Endodermal cell (in vitro differentiated cells): ENCODE results near the gene CSRNP2. TPM values are rescaled to one million over a fixed set of nuclear protein-coding genes. Genes with fewer than 3 reads are reported as not detected.
A peak's percentile ranks its signal among the peaks of the same experiment; 100 is the strongest.

ENCODE experiments used
- DNase-seq: peaks from one replicate; pipeline ENCODE4 v3.0.0-alpha.2; 2017
- H3K27ac ChIP-seq: 2 replicates; pipeline ENCODE4 v1.5.1; 2013; ENCODE audit warnings: mild to moderate bottlenecking, low read depth, low read length, moderate library complexity
- H3K27me3 ChIP-seq: 2 replicates; pipeline ENCODE4 v1.6.1; 2013; ENCODE audit warnings: mild to moderate bottlenecking, low read length, moderate library complexity; ENCODE audit not compliant: insufficient read depth, control insufficient read depth, poor library complexity, severe bottlenecking
- H3K36me3 ChIP-seq: 2 replicates; pipeline ENCODE4 v1.7.0; 2013; ENCODE audit warnings: mild to moderate bottlenecking, low read length, moderate library complexity; ENCODE audit not compliant: control insufficient read depth, insufficient read depth
- H3K4me1 ChIP-seq: one replicate; pipeline ENCODE4 v1.7.0; 2013; ENCODE audit warnings: low read length; ENCODE audit not compliant: control insufficient read depth, insufficient read depth
- H3K4me3 ChIP-seq: 2 replicates; pipeline ENCODE4 v1.5.1; 2013; ENCODE audit warnings: mild to moderate bottlenecking, low read length, moderate library complexity
- H3K9ac ChIP-seq: 2 replicates; pipeline ENCODE4 v1.6.1; 2013; ENCODE audit warnings: mild to moderate bottlenecking, low read length, moderate library complexity; ENCODE audit not compliant: poor library complexity, severe bottlenecking; ENCODE audit errors: extremely low read depth
- H3K9me3 ChIP-seq: 2 replicates; pipeline ENCODE4 v1.6.1; 2013; ENCODE audit warnings: mild to moderate bottlenecking, low read length, moderate library complexity; ENCODE audit not compliant: control insufficient read depth
- H3K27ac Mint-ChIP-seq: 2 replicates; pipeline ENCODE4 v1.8.0; 2020; ENCODE audit warnings: mixed read lengths
- H3K27me3 Mint-ChIP-seq: 2 replicates; pipeline ENCODE4 v1.8.0; 2021; ENCODE audit warnings: mild to moderate bottlenecking, mixed read lengths; ENCODE audit not compliant: insufficient read depth
- H3K36me3 Mint-ChIP-seq: 2 replicates; pipeline ENCODE4 v1.8.0; 2020; ENCODE audit warnings: low read depth, mixed read lengths
- H3K4me1 Mint-ChIP-seq: 2 replicates; pipeline ENCODE4 v1.8.0; 2020; ENCODE audit warnings: mixed read lengths
- H3K4me3 Mint-ChIP-seq: 2 replicates; pipeline ENCODE4 v1.8.0; 2020; ENCODE audit warnings: mild to moderate bottlenecking, moderate library complexity, mixed read lengths
- H3K9me3 Mint-ChIP-seq: 2 replicates; pipeline ENCODE4 v1.8.0; 2020; ENCODE audit warnings: mild to moderate bottlenecking, mixed read lengths
- WGBS, 2 experiments: methylation state at CpG; one replicate each; pipeline versions ENCODE4 v1.1.5 to v1.1.7; 2013; ENCODE audit warnings: missing lambda C conversion rate in 2 of 2, mixed read lengths in 1 of 2; ENCODE audit not compliant: insufficient coverage in 1 of 2, insufficient read length in 1 of 2; 5-methylcytosine and 5-hydroxymethylcytosine counted together
- total RNA-seq, 2 donors: library from RNA; stranded (reverse); fragmentation: NEBNext Ultra II Directional in 1 of 2; extraction: Animal tissue kit (Norgen Biotek cat#: 25700) in 1 of 2; gene quantifications; 2 replicates in 1 of 2; 3 replicates in 1 of 2; pipeline ENCODE4 v1.2.1, GENCODE V29; 2021
- TF ChIP-seq, protein P1 (sequence below): fragments of 200-600 bp; sonication (generic); conservative IDR thresholded peaks from 2 replicates; pipeline ENCODE4 v1.5.0; 2021; ENCODE audit warnings: antibody characterized with exemption, mild to moderate bottlenecking

The CSRNP2 gene
- total RNA-seq, 2 donors from 2014 or later, result 45.7 to 52.1 TPM

DNA sequence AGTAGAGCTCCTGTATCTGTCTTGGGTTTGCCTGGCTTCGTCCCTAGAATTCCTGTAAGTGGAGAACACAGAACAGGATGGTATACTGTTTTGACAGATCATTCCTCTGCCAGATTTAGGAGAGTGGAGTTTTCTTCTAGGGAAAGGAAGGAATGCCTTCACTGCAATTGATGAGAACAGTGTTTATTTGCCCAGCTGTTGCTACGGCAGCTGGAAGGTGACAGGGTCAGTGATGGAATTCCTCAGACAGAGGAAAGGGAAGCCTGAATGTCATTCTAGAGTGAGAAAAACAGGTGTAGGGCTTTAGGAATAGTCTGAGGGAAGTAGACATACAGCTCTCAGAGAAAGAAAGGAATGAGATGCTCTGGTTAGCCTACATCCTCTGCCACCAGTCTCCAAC, 11.7 kb downstream of the CSRNP2 start:
- peaks cover 69% of the 10 kb centered on the region for H3K36me3 ChIP-seq
- no peaks in the 10 kb centered on the region for H3K27me3 ChIP-seq
- 90 to 94% methylated on average over 1 to 2 of the region's 2 CpGs for WGBS, 2 experiments
- DNase-seq, result no peak
- H3K4me1 ChIP-seq, result no peaks in the 10 kb centered on the region
- no peak overlapping the region for H3K9ac ChIP-seq
- TF ChIP-seq, protein P1, sequence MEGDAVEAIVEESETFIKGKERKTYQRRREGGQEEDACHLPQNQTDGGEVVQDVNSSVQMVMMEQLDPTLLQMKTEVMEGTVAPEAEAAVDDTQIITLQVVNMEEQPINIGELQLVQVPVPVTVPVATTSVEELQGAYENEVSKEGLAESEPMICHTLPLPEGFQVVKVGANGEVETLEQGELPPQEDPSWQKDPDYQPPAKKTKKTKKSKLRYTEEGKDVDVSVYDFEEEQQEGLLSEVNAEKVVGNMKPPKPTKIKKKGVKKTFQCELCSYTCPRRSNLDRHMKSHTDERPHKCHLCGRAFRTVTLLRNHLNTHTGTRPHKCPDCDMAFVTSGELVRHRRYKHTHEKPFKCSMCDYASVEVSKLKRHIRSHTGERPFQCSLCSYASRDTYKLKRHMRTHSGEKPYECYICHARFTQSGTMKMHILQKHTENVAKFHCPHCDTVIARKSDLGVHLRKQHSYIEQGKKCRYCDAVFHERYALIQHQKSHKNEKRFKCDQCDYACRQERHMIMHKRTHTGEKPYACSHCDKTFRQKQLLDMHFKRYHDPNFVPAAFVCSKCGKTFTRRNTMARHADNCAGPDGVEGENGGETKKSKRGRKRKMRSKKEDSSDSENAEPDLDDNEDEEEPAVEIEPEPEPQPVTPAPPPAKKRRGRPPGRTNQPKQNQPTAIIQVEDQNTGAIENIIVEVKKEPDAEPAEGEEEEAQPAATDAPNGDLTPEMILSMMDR, result no peak
- no peak overlapping the region for H3K27ac ChIP-seq
- Mint-ChIP-seq H3K27me3 (no peaks in the 10 kb centered on the region), H3K9me3 (no peaks in the 10 kb centered on the region), H3K27ac (no peak overlapping the region), H3K36me3 (peaks cover 74% of the 10 kb centered on the region), H3K4me3 (no peak overlapping the region), H3K4me1 (no peaks in the 10 kb centered on the region)
- H3K4me3 ChIP-seq, result no peak overlapping the region
- H3K9me3 ChIP-seq, result no peaks in the 10 kb centered on the region

DNA sequence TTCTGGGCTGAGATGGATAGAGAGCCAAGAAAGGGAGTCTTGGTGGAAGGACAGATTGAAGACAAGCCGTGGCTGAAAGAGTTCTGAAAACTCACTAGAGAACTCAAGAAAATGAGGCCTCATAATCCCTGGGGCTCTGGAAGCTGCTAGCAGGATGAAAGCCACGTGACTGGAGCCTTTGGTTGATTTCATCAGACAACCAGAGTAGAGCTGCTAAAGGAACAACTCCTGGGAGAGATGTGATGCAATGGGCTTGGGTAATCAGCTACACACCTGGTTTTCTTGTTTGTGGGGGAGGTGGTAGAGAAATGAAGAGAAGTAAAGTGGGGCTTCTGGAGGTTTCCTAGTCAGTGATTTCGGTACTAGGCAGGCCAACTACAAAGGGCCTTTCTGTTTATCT, 13.4 kb downstream of the CSRNP2 start:
- Histone ChIP-seq H3K9ac (no peak overlapping the region), H3K4me1 (no peaks in the 10 kb centered on the region), H3K27me3 (no peaks in the 10 kb centered on the region), H3K27ac (no peak overlapping the region), H3K4me3 (no peak overlapping the region), H3K9me3 (no peaks in the 10 kb centered on the region), H3K36me3 (peaks cover 83% of the 10 kb centered on the region)
- Mint-ChIP-seq H3K4me3 (no peak overlapping the region), H3K4me1 (no peaks in the 10 kb centered on the region), H3K9me3 (no peaks in the 10 kb centered on the region), H3K27me3 (no peaks in the 10 kb centered on the region), H3K27ac (peak overlapping the region; percentile 39), H3K36me3 (peaks cover 82% of the 10 kb centered on the region)
- WGBS, 2 experiments, result 91 to 100% methylated on average over 1 to 3 of the region's 3 CpGs
- TF ChIP-seq, protein P1, result no peak
- no peak for DNase-seq

- H3K36me3 Mint-ChIP-seq, result peaks cover 88% of the 10 kb centered on the region
- H3K27ac Mint-ChIP-seq, result no peak overlapping the region
- Histone ChIP-seq H3K9me3 (no peaks in the 10 kb centered on the region), H3K36me3 (peaks cover 88% of the 10 kb centered on the region), H3K27ac (no peak overlapping the region), H3K27me3 (no peaks in the 10 kb centered on the region), H3K4me1 (no peaks in the 10 kb centered on the region), H3K4me3 (no peak overlapping the region), H3K9ac (no peak overlapping the region)
- H3K9me3 Mint-ChIP-seq, result no peaks in the 10 kb centered on the region
- WGBS, 2 experiments, result 98 to 100% methylated on average over 2 to 7 of the region's 7 CpGs
- no peak for DNase-seq
- no peak overlapping the region for H3K4me3 Mint-ChIP-seq
- no peaks in the 10 kb centered on the region for H3K27me3 Mint-ChIP-seq
- no peaks in the 10 kb centered on the region for H3K4me1 Mint-ChIP-seq
- TF ChIP-seq, protein P1, result no peak
Measured at GRCh38 chr12:51067771-51068170, 15.6 kb downstream of the CSRNP2 start.
